ENCODE data around the gene SLC39A9.
"Not testable (repeated sequence)": the region's sequence is repeated elsewhere in the genome, so short reads cannot be mapped to it uniquely, and the experiment has no call there.

SLC39A9 gene

DNA sequence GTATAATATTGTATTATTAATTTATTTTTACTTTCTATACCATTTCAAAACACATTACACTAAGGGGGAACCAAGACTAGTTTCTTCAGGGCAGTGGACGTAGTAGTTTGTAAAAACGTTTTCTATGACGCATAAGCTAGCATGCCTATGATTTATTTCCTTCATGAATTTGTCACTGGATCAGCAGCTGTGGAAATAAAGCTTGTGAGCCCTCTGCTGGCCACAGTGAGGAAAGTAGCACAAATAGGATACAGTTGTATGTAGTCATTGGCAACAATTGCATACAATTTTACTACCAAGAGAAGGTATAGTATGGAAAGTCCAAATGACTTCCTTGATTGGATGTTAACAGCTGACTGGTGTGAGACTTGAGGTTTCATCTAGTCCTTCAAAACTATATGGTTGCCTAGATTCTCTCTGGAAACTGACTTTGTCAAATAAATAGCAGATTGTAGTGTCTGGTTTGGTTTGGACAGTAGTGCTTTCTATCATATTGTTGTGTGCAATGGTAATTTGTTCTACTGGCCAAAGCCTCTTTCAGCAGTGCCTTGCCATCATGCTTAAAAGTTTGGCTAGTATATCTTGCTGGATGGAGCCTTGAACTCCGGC lies 61.7 kb downstream of the SLC39A9 start:
- H3K9ac ChIP-seq (ENCODE audit: low read depth, low read length): no peak overlapping the region
- no peak overlapping the region for H3K4me3 ChIP-seq (ENCODE audit: low read length)
- peaks cover 5% of the 10 kb centered on the region for H3K4me1 ChIP-seq (ENCODE audit: control insufficient read depth, insufficient read depth, low read length)
- H3K4me2 ChIP-seq (ENCODE audit: low read length): no peak overlapping the region
- peaks cover 41% of the 10 kb centered on the region for H3K36me3 ChIP-seq (ENCODE audit: insufficient read depth, low read length)
- H3K9me3 ChIP-seq (replicated peaks; ENCODE audit: low read length): no peaks in the 10 kb centered on the region
- H3K27me3 ChIP-seq (ENCODE audit: control insufficient read depth, insufficient read depth, low read length): no peaks in the 10 kb centered on the region

DNA sequence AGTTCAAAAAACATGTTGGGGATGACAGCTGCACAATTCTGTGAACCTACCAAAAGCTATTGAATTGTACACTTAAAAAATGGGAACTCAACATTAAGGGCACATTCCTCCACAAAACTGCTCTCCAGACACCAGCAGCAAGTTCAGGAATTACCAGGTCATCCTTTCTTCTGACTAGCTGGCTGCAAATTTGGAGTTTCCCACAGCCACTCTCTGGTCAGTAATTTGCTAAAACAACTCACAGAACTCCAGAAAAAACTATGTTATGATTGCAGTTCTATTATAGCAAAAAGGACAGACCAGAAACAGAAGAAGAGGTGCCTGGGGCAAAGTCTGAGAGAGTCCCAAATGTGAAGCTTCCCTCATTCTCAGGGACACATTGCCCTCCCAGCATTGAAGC lies 65.9 kb downstream of the SLC39A9 start:
- peaks cover 5% of the 10 kb centered on the region for H3K4me1 ChIP-seq (ENCODE audit: control insufficient read depth, insufficient read depth, low read length)
- H3K4me2 ChIP-seq (ENCODE audit: low read length): no peak overlapping the region
- H3K27me3 ChIP-seq (ENCODE audit: control insufficient read depth, insufficient read depth, low read length): no peaks in the 10 kb centered on the region
- H3K4me3 ChIP-seq (ENCODE audit: low read length): no peak overlapping the region
- H3K9ac ChIP-seq (ENCODE audit: low read depth, low read length): no peak overlapping the region
- H3K36me3 ChIP-seq (ENCODE audit: insufficient read depth, low read length): peaks cover 17% of the 10 kb centered on the region
- no peaks in the 10 kb centered on the region for H3K9me3 ChIP-seq (replicated peaks; ENCODE audit: low read length)

DNA sequence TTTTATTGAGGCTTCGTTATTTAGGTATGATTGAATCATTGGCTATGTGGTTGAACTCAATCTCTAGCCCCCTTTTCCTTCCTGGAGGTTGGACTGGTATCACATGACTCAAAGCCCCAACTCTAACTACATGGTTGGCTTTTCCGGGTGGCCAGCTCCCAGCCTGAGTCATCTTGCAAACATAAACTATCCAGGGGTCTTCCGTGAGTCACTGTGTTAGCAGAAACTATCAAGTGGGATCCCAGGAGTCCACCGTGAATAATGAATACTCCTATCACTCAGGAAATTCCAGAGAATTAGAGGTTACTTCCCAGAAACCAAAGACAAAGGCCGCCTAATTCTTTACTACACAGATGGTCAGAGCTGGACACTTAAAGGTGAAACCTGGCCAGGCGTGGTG lies 66.3 kb downstream of the SLC39A9 start:
- Histone ChIP-seq H3K9me3 (replicated peaks; ENCODE audit: low read length) (no peaks in the 10 kb centered on the region), H3K4me3 (ENCODE audit: low read length) (no peak overlapping the region), H3K9ac (ENCODE audit: low read depth, low read length) (no peak overlapping the region), H3K4me1 (ENCODE audit: control insufficient read depth, insufficient read depth, low read length) (peaks cover 5% of the 10 kb centered on the region), H3K36me3 (ENCODE audit: insufficient read depth, low read length) (peaks cover 14% of the 10 kb centered on the region), H3K4me2 (ENCODE audit: low read length) (no peak overlapping the region), H3K27me3 (ENCODE audit: control insufficient read depth, insufficient read depth, low read length) (no peaks in the 10 kb centered on the region)

DNA sequence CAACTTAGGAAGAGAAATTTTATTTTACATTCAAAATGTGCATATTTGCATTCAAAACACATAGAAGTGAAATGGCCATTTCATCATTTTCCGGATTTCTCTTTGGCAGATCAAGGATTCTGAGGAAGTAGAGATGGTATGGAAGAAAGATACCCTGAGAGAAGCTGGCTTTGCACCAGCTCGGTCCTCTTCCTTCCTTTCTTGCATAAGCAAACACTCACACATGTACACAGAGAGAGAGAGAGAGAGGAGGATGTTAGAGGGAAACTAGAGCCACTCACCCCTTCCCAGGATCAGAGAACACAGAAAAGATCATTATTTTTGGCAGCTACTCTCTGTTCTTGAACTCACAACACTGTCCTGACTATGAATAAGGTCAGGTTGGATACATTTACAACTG lies 70.5 kb downstream of the SLC39A9 start:
- no peaks in the 10 kb centered on the region for H3K27me3 ChIP-seq (ENCODE audit: control insufficient read depth, insufficient read depth, low read length)
- H3K36me3 ChIP-seq (ENCODE audit: insufficient read depth, low read length): no peaks in the 10 kb centered on the region
- H3K4me1 ChIP-seq (ENCODE audit: control insufficient read depth, insufficient read depth, low read length): peaks cover 5% of the 10 kb centered on the region
- no peak overlapping the region for H3K4me2 ChIP-seq (ENCODE audit: low read length)
- H3K4me3 ChIP-seq (ENCODE audit: low read length): no peak overlapping the region
- H3K9ac ChIP-seq (ENCODE audit: low read depth, low read length): no peak overlapping the region
- no peaks in the 10 kb centered on the region for H3K9me3 ChIP-seq (replicated peaks; ENCODE audit: low read length)

DNA sequence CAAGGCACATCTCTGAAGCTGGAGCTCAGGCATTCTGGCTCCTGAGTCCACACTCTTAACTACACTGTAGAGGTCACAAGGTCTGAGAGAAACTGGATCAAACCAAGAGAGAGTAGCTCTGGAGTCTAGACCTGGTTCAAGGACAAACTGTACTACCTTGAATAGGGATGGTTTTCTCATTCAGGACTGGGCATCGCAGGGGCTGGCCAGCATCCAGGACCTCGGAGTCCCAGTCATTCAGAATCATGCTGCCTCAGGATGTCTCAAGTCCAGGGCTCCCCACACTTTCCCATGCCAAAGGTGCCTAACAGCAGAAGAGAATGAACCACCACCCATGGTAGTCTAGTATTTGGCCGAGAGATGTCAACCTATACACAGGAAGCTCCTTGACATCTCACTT lies 72.9 kb downstream of the SLC39A9 start:
- H3K4me1 ChIP-seq (ENCODE audit: control insufficient read depth, insufficient read depth, low read length): no peaks in the 10 kb centered on the region

DNA sequence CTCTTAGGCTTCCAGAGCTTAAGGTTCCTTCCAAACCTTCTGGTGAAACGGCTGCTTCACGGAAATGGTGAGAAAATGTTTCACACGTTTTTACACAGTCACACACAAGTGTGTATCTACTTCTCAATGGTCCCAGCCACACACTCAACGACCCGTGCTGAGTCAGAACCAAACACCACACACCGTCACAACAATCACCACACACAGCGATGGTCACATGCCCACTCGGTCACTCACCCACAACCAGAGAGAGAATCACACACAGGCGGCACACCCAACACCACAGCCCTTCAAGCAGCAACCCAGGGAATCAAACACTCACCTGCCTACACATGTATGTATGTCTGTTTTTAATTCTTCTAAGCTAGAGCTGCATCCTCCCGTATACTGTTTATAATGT lies 73.4 kb downstream of the SLC39A9 start:
- no peak overlapping the region for H3K4me2 ChIP-seq (ENCODE audit: low read length)
- H3K9ac ChIP-seq (ENCODE audit: low read depth, low read length): no peak overlapping the region
- H3K36me3 ChIP-seq (ENCODE audit: insufficient read depth, low read length): no peaks in the 10 kb centered on the region
- H3K4me1 ChIP-seq (ENCODE audit: control insufficient read depth, insufficient read depth, low read length): no peaks in the 10 kb centered on the region
- H3K4me3 ChIP-seq (ENCODE audit: low read length): no peak overlapping the region
- H3K27me3 ChIP-seq (ENCODE audit: control insufficient read depth, insufficient read depth, low read length): peaks cover 4% of the 10 kb centered on the region
- H3K9me3 ChIP-seq (replicated peaks; ENCODE audit: low read length): no peaks in the 10 kb centered on the region

More for the DNA sequence above, 72.9 kb downstream of the SLC39A9 start:
- Histone ChIP-seq H3K36me3 (ENCODE audit: insufficient read depth, low read length) (no peaks in the 10 kb centered on the region), H3K4me3 (ENCODE audit: low read length) (no peak overlapping the region), H3K9ac (ENCODE audit: low read depth, low read length) (no peak overlapping the region), H3K9me3 (replicated peaks; ENCODE audit: low read length) (no peaks in the 10 kb centered on the region), H3K4me2 (ENCODE audit: low read length) (no peak overlapping the region), H3K27me3 (ENCODE audit: control insufficient read depth, insufficient read depth, low read length) (peaks cover 4% of the 10 kb centered on the region)

DNA sequence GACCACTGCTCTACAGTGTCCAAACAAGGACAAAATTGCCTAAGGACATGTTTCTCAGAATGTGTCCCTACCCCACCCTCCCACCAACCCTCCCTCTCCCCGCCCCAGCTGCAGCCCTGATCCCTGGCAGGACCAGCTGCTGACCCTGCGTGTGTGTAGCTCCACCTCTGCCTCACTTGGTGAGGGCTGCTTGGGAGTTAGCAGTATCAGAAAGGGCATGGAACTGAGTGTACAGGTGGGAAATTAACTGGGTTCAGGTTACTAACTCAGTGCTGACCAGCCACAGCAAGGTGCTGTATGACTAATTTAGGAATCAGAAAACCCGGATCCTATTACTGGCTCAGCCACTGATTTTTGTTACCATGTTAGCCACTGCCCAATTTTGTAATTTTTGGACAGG lies 74.8 kb downstream of the SLC39A9 start:
- Histone ChIP-seq H3K4me1 (ENCODE audit: control insufficient read depth, insufficient read depth, low read length) (no peaks in the 10 kb centered on the region), H3K9ac (ENCODE audit: low read depth, low read length) (no peak overlapping the region), H3K4me2 (ENCODE audit: low read length) (no peak overlapping the region), H3K9me3 (replicated peaks; ENCODE audit: low read length) (no peaks in the 10 kb centered on the region), H3K36me3 (ENCODE audit: insufficient read depth, low read length) (no peaks in the 10 kb centered on the region), H3K27me3 (ENCODE audit: control insufficient read depth, insufficient read depth, low read length) (peaks cover 4% of the 10 kb centered on the region), H3K4me3 (ENCODE audit: low read length) (no peak overlapping the region)

DNA sequence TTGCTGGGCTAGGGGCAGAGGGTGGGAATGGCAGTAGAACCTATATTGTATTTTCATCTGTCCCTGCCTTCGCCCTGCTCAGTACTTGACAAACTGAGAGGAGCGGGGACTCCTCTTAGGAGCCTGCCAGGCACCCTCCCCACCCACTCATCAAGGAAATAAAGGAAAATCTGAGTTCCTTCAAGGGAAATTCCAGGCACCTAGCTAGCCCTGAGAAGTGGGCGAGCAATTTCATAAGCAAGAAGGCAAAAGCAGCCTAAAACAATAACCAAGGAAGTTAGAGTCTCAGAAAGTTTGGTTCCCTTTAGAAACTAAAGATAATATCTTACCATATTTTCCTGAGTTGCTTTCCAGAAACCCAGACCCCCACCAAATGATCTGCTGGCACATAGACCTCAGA lies 75.5 kb downstream of the SLC39A9 start:
- Histone ChIP-seq H3K9ac (ENCODE audit: low read depth, low read length) (no peak overlapping the region), H3K4me1 (ENCODE audit: control insufficient read depth, insufficient read depth, low read length) (no peaks in the 10 kb centered on the region), H3K4me2 (ENCODE audit: low read length) (no peak overlapping the region), H3K27me3 (ENCODE audit: control insufficient read depth, insufficient read depth, low read length) (peaks cover 4% of the 10 kb centered on the region), H3K4me3 (ENCODE audit: low read length) (no peak overlapping the region), H3K36me3 (ENCODE audit: insufficient read depth, low read length) (no peaks in the 10 kb centered on the region), H3K9me3 (replicated peaks; ENCODE audit: low read length) (no peaks in the 10 kb centered on the region)

DNA sequence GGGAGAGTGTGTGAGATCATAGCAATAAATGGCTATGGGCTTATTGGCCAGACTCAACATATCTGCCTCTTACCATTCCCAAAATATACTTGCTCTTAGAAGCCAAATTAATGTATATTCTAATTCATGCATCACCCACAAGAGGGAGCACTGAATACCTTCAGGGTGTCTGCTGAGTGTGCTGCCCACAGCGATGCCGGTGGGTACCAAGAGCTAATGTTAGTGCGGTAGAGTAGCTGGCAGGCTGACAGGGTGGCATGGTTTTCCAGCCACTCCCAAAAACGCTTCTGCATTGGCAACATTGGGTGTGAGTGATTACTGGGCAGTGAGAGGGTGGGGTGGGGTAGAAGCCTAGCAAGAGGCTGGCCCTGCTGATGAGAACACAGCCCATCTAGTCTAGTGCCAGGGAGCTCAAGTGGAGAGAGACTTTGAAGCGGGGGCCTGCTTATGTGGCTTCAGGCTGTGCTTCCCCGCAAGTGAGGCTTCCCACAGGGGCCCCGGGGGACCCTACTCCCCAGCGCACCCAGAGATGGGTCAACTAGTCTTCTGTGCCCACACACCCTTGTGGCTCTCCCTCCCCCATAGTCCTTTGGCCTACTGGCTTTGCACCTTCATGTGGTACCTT lies 76.8 kb downstream of the SLC39A9 start:
- H3K9ac ChIP-seq (ENCODE audit: low read depth, low read length): no peak overlapping the region
- H3K4me3 ChIP-seq (ENCODE audit: low read length): no peak overlapping the region
- no peaks in the 10 kb centered on the region for H3K9me3 ChIP-seq (replicated peaks; ENCODE audit: low read length)
- peaks cover 8% of the 10 kb centered on the region for H3K27me3 ChIP-seq (ENCODE audit: control insufficient read depth, insufficient read depth, low read length)
- H3K4me2 ChIP-seq (ENCODE audit: low read length): no peak overlapping the region
- no peaks in the 10 kb centered on the region for H3K4me1 ChIP-seq (ENCODE audit: control insufficient read depth, insufficient read depth, low read length)
- H3K36me3 ChIP-seq (ENCODE audit: insufficient read depth, low read length): no peaks in the 10 kb centered on the region

DNA sequence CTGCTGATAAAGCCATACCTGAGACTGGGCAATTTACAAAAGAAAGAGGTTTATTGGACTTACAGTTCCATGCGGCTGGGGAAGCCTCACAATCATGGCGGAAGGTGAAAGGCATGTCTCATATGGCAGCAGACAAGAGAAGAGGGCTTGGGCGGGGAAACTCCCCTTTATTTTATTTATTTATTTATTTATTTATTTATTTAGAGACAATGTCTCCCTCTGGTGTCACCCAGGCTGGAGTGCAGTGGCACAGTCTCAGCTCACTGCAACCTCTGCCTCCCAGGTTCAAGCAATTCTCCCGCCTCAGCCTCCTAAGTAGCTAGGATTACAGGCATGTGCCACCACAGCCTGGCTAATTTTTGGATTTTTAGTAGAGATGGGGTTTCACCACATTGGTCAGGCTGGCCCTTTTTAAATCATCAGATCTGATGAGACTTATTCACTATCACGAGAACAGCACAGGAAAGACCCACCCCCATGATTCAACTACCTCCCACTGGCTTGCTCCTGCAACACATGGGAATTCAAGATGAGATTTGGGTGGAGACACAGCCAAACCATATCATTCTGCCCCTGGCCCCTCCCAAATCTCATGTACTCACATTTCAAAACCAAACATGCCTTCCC lies 78.4 kb downstream of the SLC39A9 start:
- H3K9ac ChIP-seq (ENCODE audit: low read depth, low read length); H3K4me3 ChIP-seq (ENCODE audit: low read length); H3K36me3 ChIP-seq (ENCODE audit: insufficient read depth, low read length); H3K9me3 ChIP-seq (replicated peaks; ENCODE audit: low read length); H3K4me1 ChIP-seq (ENCODE audit: control insufficient read depth, insufficient read depth, low read length); H3K4me2 ChIP-seq (ENCODE audit: low read length): not testable (repeated sequence)
- peaks cover 13% of the 10 kb centered on the region for H3K27me3 ChIP-seq (ENCODE audit: control insufficient read depth, insufficient read depth, low read length)

DNA sequence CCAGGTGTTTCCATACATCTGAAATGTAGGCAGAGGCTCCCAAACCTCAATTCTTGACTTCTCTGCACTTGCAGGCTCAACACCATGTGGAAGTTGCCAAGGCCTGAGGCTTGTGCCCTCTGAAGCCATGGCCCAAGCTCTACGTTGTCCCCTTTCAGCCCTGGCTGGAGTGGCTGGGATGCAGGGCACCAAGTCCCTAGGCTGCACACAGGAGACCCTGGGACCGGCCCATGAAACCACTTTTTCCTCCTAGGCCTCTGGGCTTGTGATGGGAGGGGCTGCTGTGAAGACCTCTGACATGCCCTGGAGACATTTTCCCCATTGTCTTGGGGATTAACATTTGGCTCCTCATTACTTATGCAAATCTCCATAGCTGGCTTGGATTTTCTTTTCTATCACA lies 79.6 kb downstream of the SLC39A9 start:
- H3K4me2 ChIP-seq (ENCODE audit: low read length); H3K4me3 ChIP-seq (ENCODE audit: low read length); H3K4me1 ChIP-seq (ENCODE audit: control insufficient read depth, insufficient read depth, low read length); H3K36me3 ChIP-seq (ENCODE audit: insufficient read depth, low read length); H3K9me3 ChIP-seq (replicated peaks; ENCODE audit: low read length); H3K9ac ChIP-seq (ENCODE audit: low read depth, low read length): not testable (repeated sequence)
- H3K27me3 ChIP-seq (ENCODE audit: control insufficient read depth, insufficient read depth, low read length): peaks cover 25% of the 10 kb centered on the region

DNA sequence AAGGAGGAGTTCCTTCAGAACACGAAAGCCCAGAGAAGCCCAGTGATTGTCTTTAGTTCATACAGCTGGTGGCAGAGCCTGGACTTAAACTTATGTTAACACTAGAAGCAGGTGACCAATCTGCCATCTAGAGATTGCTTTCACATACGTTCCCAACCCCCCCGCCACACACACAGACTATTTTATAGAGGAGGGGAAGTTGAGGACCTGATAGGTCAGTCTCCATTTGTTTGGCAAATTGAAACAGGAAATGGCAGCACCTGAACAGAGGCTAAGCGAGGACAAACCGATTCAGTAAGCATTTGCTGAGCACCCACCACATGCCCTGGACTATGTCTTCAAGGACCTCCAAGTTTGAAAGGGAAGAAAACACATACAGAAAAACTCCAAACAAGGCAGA lies 81.2 kb downstream of the SLC39A9 start:
- Histone ChIP-seq H3K4me1 (ENCODE audit: control insufficient read depth, insufficient read depth, low read length) (peaks cover 11% of the 10 kb centered on the region), H3K4me3 (ENCODE audit: low read length) (no peak overlapping the region), H3K4me2 (ENCODE audit: low read length) (no peak overlapping the region), H3K36me3 (ENCODE audit: insufficient read depth, low read length) (no peaks in the 10 kb centered on the region), H3K9me3 (replicated peaks; ENCODE audit: low read length) (no peaks in the 10 kb centered on the region), H3K9ac (ENCODE audit: low read depth, low read length) (no peak overlapping the region), H3K27me3 (ENCODE audit: control insufficient read depth, insufficient read depth, low read length) (peaks cover 36% of the 10 kb centered on the region)

Data from skeletal muscle satellite cell (primary cell).